ENCODE results near the gene RCOR1. TPM values are rescaled to one million over a fixed set of nuclear protein-coding genes. Genes with fewer than 3 reads are reported as not detected.

Gene RCOR1
- total and polyA plus RNA-seq, 2 experiments from 2014 or later: 9.9 to 30.2 TPM

- 37% methylated on average over 13 of the region's 13 CpGs for WGBS (ENCODE audit: low lambda C conversion rate, missing lambda C conversion rate)
Observed at GRCh38 chr14:102590667-102591099, 1.8 kb upstream of the RCOR1 start.

GRCh38 chr14:102591372-102591943, 991 bp upstream of the RCOR1 start:
- WGBS (ENCODE audit: low lambda C conversion rate, missing lambda C conversion rate): 1% methylated on average over 7 of the region's 37 CpGs
- H3K79me2 ChIP-seq: peaks cover 35% of the 10 kb centered on the region
- H2AFZ ChIP-seq: peak overlapping the region; percentile 89
- H3K36me3 ChIP-seq (replicated peaks; ENCODE audit: insufficient read depth, low read depth): no peaks in the 10 kb centered on the region
- no peaks in the 10 kb centered on the region for H3K9me2 ChIP-seq (replicated peaks; ENCODE audit: insufficient read depth)
- H3K4me2 ChIP-seq: peak overlapping the region; percentile 95
- peaks cover 25% of the 10 kb centered on the region for H4K20me1 ChIP-seq (ENCODE audit: insufficient read depth, poor library complexity, severe bottlenecking)
- H3K27me3 ChIP-seq: no peaks in the 10 kb centered on the region
- DNase-seq (ENCODE audit: low spot score): peak; percentile 56
- peaks cover 24% of the 10 kb centered on the region for H3K4me1 ChIP-seq (ENCODE audit: insufficient read depth)
- TF ChIP-seq EZH2 (IDR thresholded peaks at IDR 0.05; ENCODE audit: borderline replicate concordance) (no peak), EZH2phosphoT487 (IDR thresholded peaks at IDR 0.05; ENCODE audit: low read depth, severe bottlenecking, unreplicated experiment) (no peak)
- TF ChIP-seq, protein P1, sequence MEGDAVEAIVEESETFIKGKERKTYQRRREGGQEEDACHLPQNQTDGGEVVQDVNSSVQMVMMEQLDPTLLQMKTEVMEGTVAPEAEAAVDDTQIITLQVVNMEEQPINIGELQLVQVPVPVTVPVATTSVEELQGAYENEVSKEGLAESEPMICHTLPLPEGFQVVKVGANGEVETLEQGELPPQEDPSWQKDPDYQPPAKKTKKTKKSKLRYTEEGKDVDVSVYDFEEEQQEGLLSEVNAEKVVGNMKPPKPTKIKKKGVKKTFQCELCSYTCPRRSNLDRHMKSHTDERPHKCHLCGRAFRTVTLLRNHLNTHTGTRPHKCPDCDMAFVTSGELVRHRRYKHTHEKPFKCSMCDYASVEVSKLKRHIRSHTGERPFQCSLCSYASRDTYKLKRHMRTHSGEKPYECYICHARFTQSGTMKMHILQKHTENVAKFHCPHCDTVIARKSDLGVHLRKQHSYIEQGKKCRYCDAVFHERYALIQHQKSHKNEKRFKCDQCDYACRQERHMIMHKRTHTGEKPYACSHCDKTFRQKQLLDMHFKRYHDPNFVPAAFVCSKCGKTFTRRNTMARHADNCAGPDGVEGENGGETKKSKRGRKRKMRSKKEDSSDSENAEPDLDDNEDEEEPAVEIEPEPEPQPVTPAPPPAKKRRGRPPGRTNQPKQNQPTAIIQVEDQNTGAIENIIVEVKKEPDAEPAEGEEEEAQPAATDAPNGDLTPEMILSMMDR (IDR thresholded peaks at IDR 0.05; ENCODE audit: poor library complexity): no peak
- peak overlapping the region; percentile 100 for H3K27ac ChIP-seq
- peak overlapping the region; percentile 93 for H3K4me3 ChIP-seq
- H3K9me3 ChIP-seq (ENCODE audit: low read depth): no peaks in the 10 kb centered on the region

More at GRCh38 chr14:102590667-102591099, 1.8 kb upstream of the RCOR1 start:
- Histone ChIP-seq H3K27me3 (no peaks in the 10 kb centered on the region), H3K4me1 (ENCODE audit: insufficient read depth) (peaks cover 27% of the 10 kb centered on the region), H3K27ac (peak overlapping the region; percentile 100), H3K9me3 (ENCODE audit: low read depth) (no peaks in the 10 kb centered on the region), H3K79me2 (peaks cover 27% of the 10 kb centered on the region), H3K4me2 (peak overlapping the region; percentile 95), H2AFZ (no peak overlapping the region), H3K36me3 (replicated peaks; ENCODE audit: insufficient read depth, low read depth) (no peaks in the 10 kb centered on the region), H3K9me2 (replicated peaks; ENCODE audit: insufficient read depth) (no peaks in the 10 kb centered on the region), H4K20me1 (ENCODE audit: insufficient read depth, poor library complexity, severe bottlenecking) (peaks cover 18% of the 10 kb centered on the region), H3K4me3 (peak overlapping the region; percentile 93)
- TF ChIP-seq EZH2phosphoT487 (IDR thresholded peaks at IDR 0.05; ENCODE audit: low read depth, severe bottlenecking, unreplicated experiment) (no peak), EZH2 (IDR thresholded peaks at IDR 0.05; ENCODE audit: borderline replicate concordance) (no peak)
- TF ChIP-seq, protein P1 (IDR thresholded peaks at IDR 0.05; ENCODE audit: poor library complexity): peak; percentile 46
- DNase-seq (ENCODE audit: low spot score): peak; percentile 67

- Histone ChIP-seq H3K36me3 (replicated peaks; ENCODE audit: insufficient read depth, low read depth) (no peaks in the 10 kb centered on the region), H3K4me3 (peak overlapping the region; percentile 75), H3K9me2 (replicated peaks; ENCODE audit: insufficient read depth) (no peaks in the 10 kb centered on the region), H3K4me2 (peak overlapping the region; percentile 79), H3K9me3 (ENCODE audit: low read depth) (no peaks in the 10 kb centered on the region), H3K27ac (peak overlapping the region; percentile 93), H3K27me3 (no peaks in the 10 kb centered on the region), H2AFZ (no peak overlapping the region), H4K20me1 (ENCODE audit: insufficient read depth, poor library complexity, severe bottlenecking) (peaks cover 28% of the 10 kb centered on the region), H3K4me1 (ENCODE audit: insufficient read depth) (peaks cover 19% of the 10 kb centered on the region), H3K79me2 (peaks cover 47% of the 10 kb centered on the region)
- no CpG with 5 or more reads among the region's 49 CpGs for WGBS (ENCODE audit: low lambda C conversion rate, missing lambda C conversion rate)
- TF ChIP-seq, protein P1 (IDR thresholded peaks at IDR 0.05; ENCODE audit: poor library complexity): no peak
- DNase-seq (ENCODE audit: low spot score): no peak
Observed at GRCh38 chr14:102592763-102593060, 263 bp downstream of the RCOR1 start.

All from hepatocyte (in vitro differentiated cells).